ENCODE data around the gene FZD10.

DNA sequence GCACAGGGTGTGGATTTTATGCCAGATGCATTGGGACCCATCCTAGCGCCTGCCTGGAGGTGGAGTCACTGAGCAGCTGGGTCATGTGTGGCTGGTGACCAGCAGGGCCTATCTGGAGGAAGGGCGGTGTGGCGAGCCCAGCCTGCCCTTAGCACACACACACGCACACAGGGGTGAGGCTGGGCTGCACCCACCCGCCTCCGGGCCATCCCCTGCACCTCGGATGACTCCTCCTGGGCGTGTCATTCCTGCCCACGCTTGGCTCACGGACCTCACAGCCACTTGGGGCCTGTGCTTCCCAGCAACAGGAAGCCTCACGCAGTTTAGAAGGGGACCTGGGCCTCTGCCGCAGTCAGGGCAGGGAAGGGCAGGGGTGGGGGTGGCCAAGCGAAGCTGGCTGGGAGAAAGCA lies 36.2 kb upstream of the FZD10 start:
- TF ChIP-seq YY1 (IDR thresholded peaks at IDR 0.05; ENCODE audit: low read depth) (no peak), EP300 (IDR thresholded peaks at IDR 0.05; ENCODE audit: borderline replicate concordance) (no peak), CREB1 (IDR thresholded peaks at IDR 0.05; ENCODE audit: low read depth) (no peak), TAF1 (IDR thresholded peaks at IDR 0.05; ENCODE audit: low read depth) (no peak), NFIC (IDR thresholded peaks at IDR 0.05) (no peak)
